ENCODE measurements around the gene GPR142. TPM values are rescaled to one million over a fixed set of nuclear protein-coding genes. Genes with fewer than 3 reads are reported as not detected.
A peak's percentile ranks its signal among the peaks of the same experiment; 100 is the strongest.

Gene GPR142
- total and polyA plus RNA-seq, 2 of the 13 experiments (the other 11 are each of a cell fraction or from before 2014, with no cell fraction given), result not detected

- TF ChIP-seq HMGXB4 (CRISPR knock-in tag; IDR thresholded peaks at IDR 0.05; ENCODE audit: borderline replicate concordance in 1 of 2, low read depth in 1 of 2) (no peak), ZNF709 (CRISPR knock-in tag; IDR thresholded peaks at IDR 0.05) (no peak), ZFAT (CRISPR knock-in tag; conservative IDR thresholded peaks at IDR 0.05) (no peak), U2AF2 (IDR thresholded peaks at IDR 0.05; ENCODE audit: low read depth, low read length) (no peak), ELF3 (CRISPR knock-in tag; IDR thresholded peaks at IDR 0.05) (no peak), ZNF362 (CRISPR knock-in tag; IDR thresholded peaks at IDR 0.05; ENCODE audit: borderline replicate concordance) (no peak), TARDBP (CRISPR knock-in tag; IDR thresholded peaks at IDR 0.05) (no peak), AHR (CRISPR knock-in tag; IDR thresholded peaks at IDR 0.05) (0 out of 2 replicates have a peak, but pooled peaks have one; percentile 27), ZNF616 (CRISPR knock-in tag; IDR thresholded peaks at IDR 0.05; ENCODE audit: low read depth) (no peak), ZNF10 (CRISPR knock-in tag; IDR thresholded peaks at IDR 0.05; ENCODE audit: borderline replicate concordance, low read depth) (no peak), KDM4B (CRISPR knock-in tag; IDR thresholded peaks at IDR 0.05) (no peak), ZBTB4 (CRISPR knock-in tag; IDR thresholded peaks at IDR 0.05; ENCODE audit: borderline replicate concordance) (peak; percentile 22; the same call in 1 of the 2 replicates), SKIL (CRISPR knock-in tag; IDR thresholded peaks at IDR 0.05; ENCODE audit: borderline replicate concordance) (no peak), SP2 (CRISPR knock-in tag; IDR thresholded peaks at IDR 0.05) (no peak), ZNF891 (CRISPR knock-in tag; IDR thresholded peaks at IDR 0.05) (peak; percentile 46; the same call in 1 of the 2 replicates)
- TF ChIP-seq, protein P1, sequence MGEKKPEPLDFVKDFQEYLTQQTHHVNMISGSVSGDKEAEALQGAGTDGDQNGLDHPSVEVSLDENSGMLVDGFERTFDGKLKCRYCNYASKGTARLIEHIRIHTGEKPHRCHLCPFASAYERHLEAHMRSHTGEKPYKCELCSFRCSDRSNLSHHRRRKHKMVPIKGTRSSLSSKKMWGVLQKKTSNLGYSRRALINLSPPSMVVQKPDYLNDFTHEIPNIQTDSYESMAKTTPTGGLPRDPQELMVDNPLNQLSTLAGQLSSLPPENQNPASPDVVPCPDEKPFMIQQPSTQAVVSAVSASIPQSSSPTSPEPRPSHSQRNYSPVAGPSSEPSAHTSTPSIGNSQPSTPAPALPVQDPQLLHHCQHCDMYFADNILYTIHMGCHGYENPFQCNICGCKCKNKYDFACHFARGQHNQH (CRISPR knock-in tag; IDR thresholded peaks at IDR 0.05), result 0 out of 2 replicates have a peak, but pooled peaks have one; percentile 18
- TF ChIP-seq, protein P2, sequence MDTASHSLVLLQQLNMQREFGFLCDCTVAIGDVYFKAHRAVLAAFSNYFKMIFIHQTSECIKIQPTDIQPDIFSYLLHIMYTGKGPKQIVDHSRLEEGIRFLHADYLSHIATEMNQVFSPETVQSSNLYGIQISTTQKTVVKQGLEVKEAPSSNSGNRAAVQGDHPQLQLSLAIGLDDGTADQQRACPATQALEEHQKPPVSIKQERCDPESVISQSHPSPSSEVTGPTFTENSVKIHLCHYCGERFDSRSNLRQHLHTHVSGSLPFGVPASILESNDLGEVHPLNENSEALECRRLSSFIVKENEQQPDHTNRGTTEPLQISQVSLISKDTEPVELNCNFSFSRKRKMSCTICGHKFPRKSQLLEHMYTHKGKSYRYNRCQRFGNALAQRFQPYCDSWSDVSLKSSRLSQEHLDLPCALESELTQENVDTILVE (CRISPR knock-in tag; IDR thresholded peaks at IDR 0.05), result no peak
Observed at GRCh38 chr17:74368341-74369081, 1.2 kb downstream of the GPR142 start (continued).

Measured in HepG2 (cell line).